ENCODE results near the gene C1orf116. TPM values are rescaled to one million over a fixed set of nuclear protein-coding genes. Genes with fewer than 3 reads are reported as not detected.

The C1orf116 gene
- total RNA-seq: not detected in 2 replicates

- peaks cover 42% of the 10 kb centered on the region for H3K27me3 Mint-ChIP-seq
- H3K4me1 Mint-ChIP-seq: no peaks in the 10 kb centered on the region
- intact Hi-C loops (cut with micrococcal nuclease): no loop called here
- no peak for DNase-seq
- no peak within 1 kb of the TSS for H3K27ac Mint-ChIP-seq
- H3K9me3 Mint-ChIP-seq: no peaks in the 10 kb centered on the region
- no peak within 1 kb of the TSS for H3K4me3 Mint-ChIP-seq
- no peaks in the 10 kb centered on the region for H3K36me3 Mint-ChIP-seq (ENCODE audit: low read depth)
Measured at GRCh38 chr1:207032528-207033017, at the start of gene C1orf116. C1orf116 (minus strand) TSS chr1:207032756; CDS start chr1:207027598, 5,158 bp downstream.

DNA sequence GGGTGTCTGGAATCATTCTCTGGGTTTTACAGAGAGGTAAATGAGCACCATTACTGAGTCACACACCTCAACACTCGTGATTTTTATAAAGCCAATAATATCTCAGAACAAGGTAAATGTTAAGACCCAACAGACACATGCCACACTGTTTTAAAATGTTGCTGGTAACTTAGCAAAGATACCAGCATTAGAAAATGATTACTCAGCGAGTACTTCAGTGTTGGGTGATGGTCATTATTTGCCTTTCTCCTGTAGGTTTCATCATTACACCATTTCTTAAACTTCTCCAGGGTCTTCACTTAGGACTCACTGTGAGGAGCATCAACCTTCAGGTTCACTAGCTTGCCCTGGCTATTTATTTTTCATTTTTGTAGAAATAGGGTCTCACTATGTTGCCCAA, 49.2 kb upstream of the C1orf116 start:
- intact Hi-C loops (cut with micrococcal nuclease): no loop called here
- no peak for DNase-seq
- peaks cover 15% of the 10 kb centered on the region for H3K4me1 Mint-ChIP-seq
- no peaks in the 10 kb centered on the region for H3K9me3 Mint-ChIP-seq
- H3K36me3 Mint-ChIP-seq (ENCODE audit: low read depth): no peaks in the 10 kb centered on the region
- H3K4me3 Mint-ChIP-seq: no peak overlapping the region
- peaks cover 25% of the 10 kb centered on the region for H3K27me3 Mint-ChIP-seq
- H3K27ac Mint-ChIP-seq: no peak overlapping the region

DNA sequence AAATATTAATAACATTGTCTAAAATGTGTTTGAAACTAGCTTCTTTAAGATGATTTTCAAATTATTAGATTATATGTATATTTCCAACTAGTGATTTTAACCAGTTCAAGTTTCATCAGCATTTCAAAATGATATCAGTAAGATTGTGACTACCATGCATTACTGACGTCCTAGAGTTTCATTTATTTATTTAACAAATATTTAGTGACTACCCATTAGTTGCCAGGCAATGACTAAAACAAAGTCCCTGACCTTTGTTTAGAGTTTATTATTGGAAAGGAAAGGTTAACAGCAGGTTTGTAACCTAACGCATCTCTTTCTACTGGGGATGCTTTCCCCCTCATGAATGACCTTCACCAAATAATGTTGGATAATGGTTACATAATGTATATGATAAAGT, 48.5 kb upstream of the C1orf116 start:
- Mint-ChIP-seq H3K4me1 (peaks cover 12% of the 10 kb centered on the region), H3K27me3 (peaks cover 31% of the 10 kb centered on the region), H3K4me3 (no peak overlapping the region), H3K36me3 (ENCODE audit: low read depth) (no peaks in the 10 kb centered on the region), H3K27ac (no peak overlapping the region), H3K9me3 (no peaks in the 10 kb centered on the region)
- intact Hi-C loops (cut with micrococcal nuclease): no loop called here
- no peak for DNase-seq

GRCh38 chr1:207079706-207080241, 47.2 kb upstream of the C1orf116 start:
- intact Hi-C loops (cut with micrococcal nuclease): loop anchor here (5.0 kb wide), 1 partner anchor 72 kb away; no protein-coding TSS in a partner anchor
- Mint-ChIP-seq H3K36me3 (ENCODE audit: low read depth) (no peaks in the 10 kb centered on the region), H3K27ac (no peak overlapping the region), H3K4me3 (no peak overlapping the region), H3K4me1 (peaks cover 6% of the 10 kb centered on the region), H3K9me3 (no peaks in the 10 kb centered on the region), H3K27me3 (peaks cover 41% of the 10 kb centered on the region)
- no peak for DNase-seq

DNA sequence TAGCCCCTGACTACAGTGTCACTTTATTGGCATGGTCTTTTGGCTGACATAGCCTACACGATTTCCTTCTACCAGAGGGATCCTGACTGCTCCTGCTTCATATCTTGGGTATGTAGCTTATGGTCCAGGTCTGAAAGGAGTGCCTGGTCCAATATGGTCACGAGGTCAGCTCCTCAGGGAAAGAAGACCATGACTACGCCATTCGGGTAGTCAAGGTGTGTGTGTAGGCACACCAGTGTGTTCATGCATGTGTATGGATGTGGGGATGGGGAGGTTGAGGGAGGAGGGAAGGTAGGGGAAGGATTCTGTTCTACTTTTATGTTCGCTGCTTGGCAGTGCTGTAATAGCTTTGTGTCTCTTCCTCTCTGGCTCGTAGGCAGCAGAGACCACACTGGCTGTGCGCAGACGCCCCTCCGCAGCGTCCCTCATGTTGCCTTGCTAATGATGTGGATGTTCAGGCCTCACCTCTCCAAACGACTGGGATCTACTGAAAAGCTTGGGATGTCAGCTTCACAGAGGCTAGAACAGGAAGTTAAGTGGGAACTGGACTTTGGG, 46.1 kb upstream of the C1orf116 start:
- DNase-seq: no peak
- Mint-ChIP-seq H3K4me1 (no peaks in the 10 kb centered on the region), H3K27ac (no peak overlapping the region), H3K36me3 (ENCODE audit: low read depth) (no peaks in the 10 kb centered on the region), H3K9me3 (no peaks in the 10 kb centered on the region), H3K4me3 (no peak overlapping the region), H3K27me3 (peaks cover 43% of the 10 kb centered on the region)
- intact Hi-C loops (cut with micrococcal nuclease): loop anchor here (1.0 to 5.0 kb wide), 2 partner anchors 28 to 71 kb away; no protein-coding TSS in a partner anchor

GRCh38 chr1:207077470-207078377, 45.2 kb upstream of the C1orf116 start:
- no peaks in the 10 kb centered on the region for H3K36me3 Mint-ChIP-seq (ENCODE audit: low read depth)
- H3K27ac Mint-ChIP-seq: no peak overlapping the region
- no peaks in the 10 kb centered on the region for H3K9me3 Mint-ChIP-seq
- peak; percentile 92 for DNase-seq
- H3K27me3 Mint-ChIP-seq: peaks cover 35% of the 10 kb centered on the region
- H3K4me1 Mint-ChIP-seq: no peaks in the 10 kb centered on the region
- no peak overlapping the region for H3K4me3 Mint-ChIP-seq
- intact Hi-C loops (cut with micrococcal nuclease): loop anchor here (1.0 to 5.0 kb wide), 2 partner anchors 27 to 70 kb away; no protein-coding TSS in a partner anchor

- intact Hi-C loops (cut with micrococcal nuclease): loop anchor here (5.0 kb wide), 1 partner anchor 70 kb away; no protein-coding TSS in a partner anchor
- Mint-ChIP-seq H3K4me3 (no peak overlapping the region), H3K27me3 (peaks cover 28% of the 10 kb centered on the region), H3K27ac (no peak overlapping the region), H3K4me1 (no peaks in the 10 kb centered on the region), H3K36me3 (ENCODE audit: low read depth) (no peaks in the 10 kb centered on the region), H3K9me3 (no peaks in the 10 kb centered on the region)
- DNase-seq: no peak
Measured at GRCh38 chr1:207077012-207077411, 44.5 kb upstream of the C1orf116 start.

DNA sequence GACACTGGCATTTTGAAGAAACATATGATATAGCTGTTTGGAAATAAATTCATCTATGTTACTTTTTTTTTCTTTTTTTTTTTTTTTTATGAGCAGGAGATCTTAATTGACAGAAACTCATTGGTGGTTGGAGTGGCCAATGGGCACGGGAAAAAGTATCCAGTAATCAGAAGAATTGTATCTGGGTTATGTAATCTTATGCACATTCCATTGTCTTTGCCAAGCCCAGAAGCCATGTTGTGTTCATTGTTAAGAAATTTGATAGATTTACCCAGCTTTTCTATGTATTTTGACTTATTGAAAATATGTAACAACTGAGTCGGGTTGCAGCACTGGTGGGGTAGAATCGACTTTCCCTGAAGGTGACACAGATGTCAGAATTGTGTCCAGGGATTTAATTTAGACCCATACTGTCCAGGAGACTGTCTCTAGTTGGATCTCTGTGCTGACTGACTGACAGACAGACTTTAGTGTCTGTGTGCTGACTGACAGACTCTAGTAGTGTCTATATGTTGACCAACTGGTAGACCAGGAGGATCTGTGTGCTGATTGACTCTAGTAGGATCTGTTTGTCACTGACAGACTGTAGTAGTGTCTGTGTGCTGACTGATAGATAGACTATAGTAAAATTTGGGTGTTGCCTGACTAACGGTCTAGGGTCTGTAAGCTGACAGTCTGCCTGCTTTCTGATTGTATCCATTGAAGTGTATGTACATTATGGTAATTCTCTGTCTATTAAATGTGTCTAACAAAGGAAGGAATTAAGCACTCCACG, 43.8 kb upstream of the C1orf116 start:
- H3K9me3 Mint-ChIP-seq: no peaks in the 10 kb centered on the region
- intact Hi-C loops (cut with micrococcal nuclease): loop anchor here (5.0 kb wide), 1 partner anchor 69 kb away; no protein-coding TSS in a partner anchor
- no peak overlapping the region for H3K27ac Mint-ChIP-seq
- no peaks in the 10 kb centered on the region for H3K36me3 Mint-ChIP-seq (ENCODE audit: low read depth)
- H3K4me3 Mint-ChIP-seq: no peak overlapping the region
- no peak for DNase-seq
- peaks cover 24% of the 10 kb centered on the region for H3K27me3 Mint-ChIP-seq
- H3K4me1 Mint-ChIP-seq: peaks cover 2% of the 10 kb centered on the region

DNA sequence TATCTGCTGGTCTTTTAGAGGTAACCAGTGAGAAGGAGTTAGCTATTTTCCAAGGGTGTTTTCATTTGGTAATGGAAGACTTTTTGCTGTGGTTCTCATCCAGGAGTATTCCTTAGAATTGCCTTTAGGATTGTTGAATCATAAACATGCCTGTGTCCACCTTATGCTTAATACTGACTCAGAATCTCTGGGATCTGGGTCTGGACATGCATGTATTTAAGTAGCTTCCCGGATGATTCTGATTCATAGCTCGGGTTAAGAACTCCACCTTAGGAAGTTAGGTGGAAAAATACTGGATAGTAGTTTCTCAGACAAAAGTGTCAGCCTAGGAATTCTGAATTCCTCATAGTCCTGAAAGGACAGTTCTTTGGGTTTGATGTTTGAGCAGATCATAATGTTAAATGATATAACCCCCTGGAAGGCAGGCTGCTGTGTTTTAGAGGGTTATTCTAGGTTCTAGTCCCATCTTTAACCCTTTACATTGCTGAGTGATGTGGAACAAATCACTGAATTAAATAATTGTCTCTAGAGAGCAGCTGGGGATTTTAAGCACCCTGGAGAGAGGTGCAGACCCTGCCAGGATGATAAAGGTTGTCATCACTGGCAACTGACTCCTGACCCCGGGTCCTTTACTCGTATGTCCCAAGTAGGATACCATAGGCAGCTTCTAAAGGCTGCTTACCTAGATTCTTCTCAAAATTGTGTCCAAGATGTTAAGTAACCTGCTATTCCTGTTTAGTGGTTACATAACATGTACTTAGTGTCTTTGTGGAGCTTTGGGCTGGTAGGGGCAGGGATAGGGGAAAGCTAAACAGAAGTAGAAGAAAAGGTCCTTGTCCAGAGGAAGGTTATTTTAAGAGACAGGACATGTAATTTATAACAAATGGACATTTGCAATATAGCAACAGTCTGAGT, 41.6 kb upstream of the C1orf116 start:
- intact Hi-C loops (cut with micrococcal nuclease): no loop called here
- DNase-seq: no peak
- H3K36me3 Mint-ChIP-seq (ENCODE audit: low read depth): peaks cover 2% of the 10 kb centered on the region
- H3K4me3 Mint-ChIP-seq: no peak overlapping the region
- H3K27me3 Mint-ChIP-seq: peaks cover 21% of the 10 kb centered on the region
- peaks cover 4% of the 10 kb centered on the region for H3K9me3 Mint-ChIP-seq
- no peak overlapping the region for H3K27ac Mint-ChIP-seq
- H3K4me1 Mint-ChIP-seq: peaks cover 21% of the 10 kb centered on the region

GRCh38 chr1:207072233-207072632, 39.7 kb upstream of the C1orf116 start:
- Mint-ChIP-seq H3K4me3 (no peak overlapping the region), H3K36me3 (ENCODE audit: low read depth) (peaks cover 4% of the 10 kb centered on the region), H3K27me3 (peaks cover 20% of the 10 kb centered on the region), H3K9me3 (peaks cover 4% of the 10 kb centered on the region), H3K27ac (no peak overlapping the region), H3K4me1 (peaks cover 24% of the 10 kb centered on the region)
- intact Hi-C loops (cut with micrococcal nuclease): no loop called here
- DNase-seq: no peak

- Mint-ChIP-seq H3K36me3 (ENCODE audit: low read depth) (peaks cover 4% of the 10 kb centered on the region), H3K4me1 (peaks cover 24% of the 10 kb centered on the region), H3K27me3 (peaks cover 16% of the 10 kb centered on the region), H3K27ac (no peak overlapping the region), H3K9me3 (peaks cover 4% of the 10 kb centered on the region), H3K4me3 (no peak overlapping the region)
- no peak for DNase-seq
- intact Hi-C loops (cut with micrococcal nuclease): no loop called here
Measured at GRCh38 chr1:207071426-207071825, 38.9 kb upstream of the C1orf116 start.

DNA sequence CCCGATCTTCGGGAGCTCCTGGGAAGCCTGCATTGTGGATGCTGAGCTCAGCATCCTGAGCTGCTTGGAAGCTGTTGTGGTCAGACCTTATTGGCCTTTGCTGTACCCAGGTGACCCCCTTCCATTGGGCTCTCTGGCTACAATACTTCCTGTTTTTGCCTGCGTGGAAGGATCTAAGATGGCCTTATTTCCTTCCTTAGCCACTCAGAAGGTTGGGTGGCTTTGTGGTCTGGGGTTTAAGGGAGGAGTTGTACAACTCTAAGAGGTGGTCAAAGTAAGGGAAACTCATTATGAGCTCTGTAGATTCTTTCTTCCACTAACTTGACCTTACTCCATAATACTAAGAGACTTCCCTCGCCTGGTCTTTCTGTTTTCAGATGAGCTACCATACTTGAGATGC, 38.3 kb upstream of the C1orf116 start:
- Mint-ChIP-seq H3K27ac (peak overlapping the region; percentile 19), H3K27me3 (peaks cover 12% of the 10 kb centered on the region), H3K9me3 (peaks cover 4% of the 10 kb centered on the region), H3K4me3 (peak overlapping the region; percentile 8), H3K4me1 (peaks cover 24% of the 10 kb centered on the region), H3K36me3 (ENCODE audit: low read depth) (peaks cover 4% of the 10 kb centered on the region)
- intact Hi-C loops (cut with micrococcal nuclease): no loop called here
- DNase-seq: peak; percentile 69

All from activated CD4-positive, alpha-beta T cell treated with anti-CD3 and anti-CD28 coated beads, Interleukin-2, amount 10 ng/mL, durations not matched to agents 24 days and 14 days (primary cell).